CD4-positive, alpha-beta memory T cell (primary cell): ENCODE measurements around the gene CDC42EP4. TPM values are rescaled to one million over a fixed set of nuclear protein-coding genes. Genes with fewer than 3 reads are reported as not detected.
A peak's percentile ranks its signal among the peaks of the same experiment; 100 is the strongest.

Experiments used
- CTCF ChIA-PET: fragments of 350-600 bp; sonication (Branson Sonifier 250); formaldehyde crosslinking; loops from one replicate; lab custom pipeline; 2021; ENCODE audit warnings: inconsistent platforms; ENCODE audit not compliant: partially characterized antibody; lab: Charles Lee
- POLR2A ChIA-PET: fragments of 350-600 bp; sonication (Branson Sonifier 250); formaldehyde crosslinking; loops from one replicate; lab custom pipeline; 2021; ENCODE audit not compliant: partially characterized antibody; lab: Charles Lee
- DNase-seq, 5 donors: peaks; one replicate each; pipeline versions ENCODE4 v3.0.0 to v3.0.0-alpha.2; 2020 to 2022; ENCODE audit warnings: mixed read lengths in 1 of 5
- H3K27ac ChIP-seq: one replicate; pipeline ENCODE4 v1.7.0; 2013; ENCODE audit warnings: low read depth, low read length
- H3K27me3 ChIP-seq: 2 replicates; pipeline ENCODE4 v1.7.0; 2013; ENCODE audit warnings: mild to moderate bottlenecking, low read length, moderate library complexity; ENCODE audit not compliant: insufficient read depth
- H3K36me3 ChIP-seq: 2 replicates; pipeline ENCODE4 v1.7.0; 2013; ENCODE audit warnings: mild to moderate bottlenecking, low read length, moderate library complexity; ENCODE audit not compliant: insufficient read depth
- H3K4me1 ChIP-seq: 2 replicates; pipeline ENCODE4 v1.7.0; 2013; ENCODE audit warnings: mild to moderate bottlenecking, low read length, moderate library complexity; ENCODE audit not compliant: insufficient read depth
- H3K4me3 ChIP-seq, 2 donors: one replicate each; pipeline ENCODE4 v1.7.0; 2013; ENCODE audit warnings: low read length in 2 of 2, mild to moderate bottlenecking in 1 of 2
- H3K9me3 ChIP-seq, 2 donors: one replicate each; pipeline ENCODE4 v1.7.0; 2013; ENCODE audit warnings: low read length in 2 of 2, control low read depth in 1 of 2; ENCODE audit not compliant: control insufficient read depth in 1 of 2
- H3K27ac Mint-ChIP-seq, 7 donors: one replicate each; pipeline ENCODE4 v1.8.0; 2020 to 2021; ENCODE audit warnings: mixed read lengths in 7 of 7, mild to moderate bottlenecking in 6 of 7, inconsistent platforms in 3 of 7, moderate library complexity in 3 of 7
- H3K27me3 Mint-ChIP-seq, 2 donors: one replicate each; pipeline ENCODE4 v1.8.0; 2020 to 2021; ENCODE audit warnings: mixed read lengths in 2 of 2
- H3K36me3 Mint-ChIP-seq, 2 donors: one replicate each; pipeline ENCODE4 v1.8.0; 2020 to 2021; ENCODE audit warnings: mixed read lengths in 2 of 2, inconsistent platforms in 1 of 2, mild to moderate bottlenecking in 1 of 2
- H3K4me1 Mint-ChIP-seq, 4 donors: one replicate each; pipeline ENCODE4 v1.8.0; 2020 to 2021; ENCODE audit warnings: mixed read lengths in 4 of 4, mild to moderate bottlenecking in 1 of 4
- H3K4me3 Mint-ChIP-seq, 8 donors: one replicate each; pipeline ENCODE4 v1.8.0; 2020 to 2021; ENCODE audit warnings: mixed read lengths in 8 of 8, mild to moderate bottlenecking in 7 of 8, moderate library complexity in 6 of 8, inconsistent platforms in 3 of 8
- H3K9me3 Mint-ChIP-seq, 8 donors: one replicate each; pipeline ENCODE4 v1.8.0; 2020 to 2021; ENCODE audit warnings: mixed read lengths in 8 of 8, mild to moderate bottlenecking in 5 of 8, inconsistent platforms in 3 of 8, moderate library complexity in 1 of 8
- intact Hi-C: fragments of 100-400 bp; cut with micrococcal nuclease; formaldehyde crosslinking; loops from one replicate; pipeline ENCODE4 v1.15.1; 2023
- polyA plus RNA-seq, 2 donors: library from polyadenylated mRNA; unstranded; fragments of 300-500 nt; fragmentation: Illumina TruSeq; gene quantifications; one replicate each; pipeline ENCODE4 v1.2.3, GENCODE V29; 2021
- total RNA-seq, 2 experiments: library from RNA; stranded (reverse); gene quantifications; one replicate each; pipeline ENCODE4 v1.2.3, GENCODE V29; 2021

Gene CDC42EP4
- total and polyA plus RNA-seq, 4 experiments from 2014 or later, result 0.37 to 1.4 (median 1.0) TPM

GRCh38 chr17:73285916-73286862, 25.6 kb downstream of the CDC42EP4 start:
- no peak for DNase-seq
- intact Hi-C loops, result no loop called here
- no peaks in the 10 kb centered on the region for H3K9me3 ChIP-seq
- Mint-ChIP-seq H3K27ac (no peak overlapping the region), H3K9me3 (no peaks in the 10 kb centered on the region), H3K4me3 (no peak overlapping the region), H3K36me3 (no peaks in the 10 kb centered on the region), H3K4me1 (peaks cover 5 to 12% (median 9%) of the 10 kb centered on the region in 4 donors), H3K27me3 (no peaks in the 10 kb centered on the region)
- no peak overlapping the region for H3K4me3 ChIP-seq
- ChIA-PET POLR2A (no interaction called here), CTCF (no interaction called here)
- no peak overlapping the region for H3K27ac ChIP-seq
- H3K36me3 ChIP-seq, result no peaks in the 10 kb centered on the region
- peaks cover 7% of the 10 kb centered on the region for H3K4me1 ChIP-seq
- H3K27me3 ChIP-seq, result no peaks in the 10 kb centered on the region

- no peaks in the 10 kb centered on the region for H3K27me3 ChIP-seq
Measured at GRCh38 chr17:73285603-73285908, 26.2 kb downstream of the CDC42EP4 start.

GRCh38 chr17:73284906-73285602, 26.7 kb downstream of the CDC42EP4 start:
- Histone ChIP-seq H3K4me1 (no peaks in the 10 kb centered on the region), H3K27me3 (no peaks in the 10 kb centered on the region), H3K9me3 (no peaks in the 10 kb centered on the region), H3K27ac (no peak overlapping the region), H3K36me3 (no peaks in the 10 kb centered on the region), H3K4me3 (no peak overlapping the region)
- no peak overlapping the region for H3K4me3 Mint-ChIP-seq
- no peak overlapping the region for H3K27ac Mint-ChIP-seq
- H3K9me3 Mint-ChIP-seq, result no peaks in the 10 kb centered on the region
- intact Hi-C loops, result no loop called here
- H3K4me1 Mint-ChIP-seq, result peaks cover 0 to under 1% (median 0%) of the 10 kb centered on the region in 4 donors
- ChIA-PET CTCF (no interaction called here), POLR2A (no interaction called here)
- no peaks in the 10 kb centered on the region for H3K36me3 Mint-ChIP-seq
- peaks cover 0 to 2% of the 10 kb centered on the region in 2 donors for H3K27me3 Mint-ChIP-seq
- DNase-seq, result no peak

More at GRCh38 chr17:73285603-73285908, 26.2 kb downstream of the CDC42EP4 start:
- intact Hi-C loops, result no loop called here
- Mint-ChIP-seq H3K27me3 (no peaks in the 10 kb centered on the region), H3K27ac (no peak overlapping the region), H3K9me3 (no peaks in the 10 kb centered on the region), H3K36me3 (no peaks in the 10 kb centered on the region), H3K4me3 (no peak overlapping the region), H3K4me1 (peaks cover 3 to 6% (median 4%) of the 10 kb centered on the region in 4 donors)
- POLR2A ChIA-PET, result no interaction called here
- CTCF ChIA-PET, result no interaction called here
- DNase-seq, result no peak
- H3K27ac ChIP-seq, result no peak overlapping the region
- H3K9me3 ChIP-seq, result no peaks in the 10 kb centered on the region
- no peaks in the 10 kb centered on the region for H3K36me3 ChIP-seq
- peaks cover under 1% of the 10 kb centered on the region for H3K4me1 ChIP-seq
- H3K4me3 ChIP-seq, result no peak overlapping the region

GRCh38 chr17:73284354-73284753, 27.4 kb downstream of the CDC42EP4 start:
- H3K27ac Mint-ChIP-seq, result no peak overlapping the region
- H3K4me3 Mint-ChIP-seq, result no peak overlapping the region
- Histone ChIP-seq H3K4me1 (no peaks in the 10 kb centered on the region), H3K4me3 (no peak overlapping the region), H3K27ac (no peak overlapping the region), H3K27me3 (no peaks in the 10 kb centered on the region), H3K9me3 (no peaks in the 10 kb centered on the region), H3K36me3 (no peaks in the 10 kb centered on the region)
- no peaks in the 10 kb centered on the region for H3K9me3 Mint-ChIP-seq
- ChIA-PET CTCF (no interaction called here), POLR2A (no interaction called here)
- H3K4me1 Mint-ChIP-seq, result no peaks in the 10 kb centered on the region
- peaks cover 0 to 2% of the 10 kb centered on the region in 2 donors for H3K27me3 Mint-ChIP-seq
- no peak for DNase-seq
- intact Hi-C loops, result no loop called here
- no peaks in the 10 kb centered on the region for H3K36me3 Mint-ChIP-seq

DNA sequence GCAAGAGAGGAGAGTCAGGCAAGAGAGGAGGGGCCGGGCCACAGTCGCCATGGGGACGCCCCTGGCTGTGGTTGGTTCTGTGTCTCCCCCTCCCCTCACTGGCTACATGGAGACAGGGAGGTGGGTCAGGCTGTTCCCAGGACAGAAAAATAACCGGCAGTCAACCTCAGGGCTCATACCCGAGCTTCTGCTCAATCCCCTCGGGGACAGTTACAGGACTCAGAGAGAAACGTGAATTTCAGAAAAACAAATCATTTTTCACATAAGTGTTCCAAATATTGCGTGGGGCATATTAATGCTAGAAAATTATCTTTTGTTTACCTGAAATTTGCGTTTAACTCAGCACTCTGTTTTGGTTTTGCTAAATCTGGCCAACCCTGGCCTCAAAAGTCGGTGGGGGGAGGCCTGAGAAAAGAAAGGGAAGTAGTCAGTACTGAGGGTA, 27.9 kb downstream of the CDC42EP4 start:
- CTCF ChIA-PET, result no interaction called here

GRCh38 chr17:73283250-73283649, 28.6 kb downstream of the CDC42EP4 start:
- H3K36me3 ChIP-seq, result no peaks in the 10 kb centered on the region
- no peak for DNase-seq
- ChIA-PET CTCF (interaction anchor here (1.4 kb wide), 1 partner anchor 28 kb away, joined by 6 read pairs; no protein-coding TSS in a partner anchor), POLR2A (no interaction called here)
- H3K4me3 ChIP-seq, result no peak overlapping the region
- no peak overlapping the region for H3K27ac ChIP-seq
- no peaks in the 10 kb centered on the region for H3K27me3 ChIP-seq
- Mint-ChIP-seq H3K27ac (peak overlapping the region in 1 of 7 donors; percentile 37), H3K36me3 (no peaks in the 10 kb centered on the region), H3K4me1 (no peaks in the 10 kb centered on the region), H3K4me3 (no peak overlapping the region), H3K27me3 (peaks cover 4 to 5% of the 10 kb centered on the region in 2 donors), H3K9me3 (no peaks in the 10 kb centered on the region)
- intact Hi-C loops, result no loop called here
- no peaks in the 10 kb centered on the region for H3K4me1 ChIP-seq
- no peaks in the 10 kb centered on the region for H3K9me3 ChIP-seq

More for the DNA sequence above, 27.9 kb downstream of the CDC42EP4 start:
- DNase-seq, result no peak
- Histone ChIP-seq H3K27ac (no peak overlapping the region), H3K36me3 (no peaks in the 10 kb centered on the region), H3K9me3 (no peaks in the 10 kb centered on the region), H3K4me1 (no peaks in the 10 kb centered on the region), H3K4me3 (no peak overlapping the region), H3K27me3 (no peaks in the 10 kb centered on the region)
- intact Hi-C loops, result no loop called here
- POLR2A ChIA-PET, result no interaction called here
- H3K9me3 Mint-ChIP-seq, result no peaks in the 10 kb centered on the region
- H3K36me3 Mint-ChIP-seq, result no peaks in the 10 kb centered on the region
- H3K27me3 Mint-ChIP-seq, result peaks cover 2 to 4% of the 10 kb centered on the region in 2 donors
- H3K4me1 Mint-ChIP-seq, result no peaks in the 10 kb centered on the region
- H3K4me3 Mint-ChIP-seq, result no peak overlapping the region
- peak overlapping the region in 1 of 7 donors; percentile 37 for H3K27ac Mint-ChIP-seq

- H3K9me3 Mint-ChIP-seq, result no peaks in the 10 kb centered on the region
Measured at GRCh38 chr17:73282629-73283028, 29.2 kb downstream of the CDC42EP4 start.

More at GRCh38 chr17:73282629-73283028, 29.2 kb downstream of the CDC42EP4 start:
- Histone ChIP-seq H3K4me1 (no peaks in the 10 kb centered on the region), H3K4me3 (no peak overlapping the region), H3K27ac (no peak overlapping the region), H3K9me3 (no peaks in the 10 kb centered on the region), H3K36me3 (no peaks in the 10 kb centered on the region), H3K27me3 (no peaks in the 10 kb centered on the region)
- no peaks in the 10 kb centered on the region for H3K36me3 Mint-ChIP-seq
- no peak overlapping the region for H3K4me3 Mint-ChIP-seq
- DNase-seq, result no peak
- ChIA-PET CTCF (interaction anchor here (1.1 to 1.4 kb wide), 2 partner anchors 9 to 27 kb away, joined by 3 to 6 read pairs; no protein-coding TSS in a partner anchor), POLR2A (no interaction called here)
- intact Hi-C loops, result no loop called here
- no peaks in the 10 kb centered on the region for H3K4me1 Mint-ChIP-seq
- peaks cover 4 to 5% of the 10 kb centered on the region in 2 donors for H3K27me3 Mint-ChIP-seq
- H3K27ac Mint-ChIP-seq, result no peak overlapping the region
